Thyroid gland (tissue), 4 donors: ENCODE measurements around the gene PTGR3. TPM values are rescaled to one million over a fixed set of nuclear protein-coding genes. Genes with fewer than 3 reads are reported as not detected.

Experiments
- DNase-seq, 2 donors: peaks; one replicate each; pipeline ENCODE4 v3.0.0-alpha.2; 2019
- H3K27ac ChIP-seq, 3 donors: fragments of 200-600 bp; sonication (generic); 1 replicate in 2 of 3; 2 replicates in 1 of 3; pipeline ENCODE4 v1.5.1; 2016 to 2019; ENCODE audit warnings: mild to moderate bottlenecking in 1 of 3, moderate library complexity in 1 of 3
- H3K27me3 ChIP-seq: fragments of 200-600 bp; sonication (generic); one replicate; pipeline ENCODE4 v1.5.1; 2019
- H3K36me3 ChIP-seq, 2 donors: fragments of 200-600 bp; sonication (generic); one replicate each; pipeline ENCODE4 v1.5.1; 2016 to 2019
- H3K4me1 ChIP-seq, 2 donors: fragments of 200-600 bp; sonication (generic); one replicate each; pipeline ENCODE4 v1.5.1; 2017 to 2019
- H3K4me3 ChIP-seq, 3 donors: fragments of 200-600 bp; sonication (generic); replicated peaks in 1 of 3; 1 replicate in 2 of 3; 2 replicates in 1 of 3; pipeline ENCODE4 v1.5.1; 2016; ENCODE audit warnings: mild to moderate bottlenecking in 1 of 3
- H3K9me3 ChIP-seq: fragments of 200-600 bp; sonication (generic); one replicate; pipeline ENCODE4 v1.5.1; 2017
- CTCF ChIP-seq, 6 experiments: fragments of 200-600 bp in 3 of 6; fragments of 450-650 bp in 3 of 6; sonication (generic) in 3 of 6; IDR thresholded peaks; one replicate each; pipeline ENCODE4 v1.5.1; 2016 to 2019; ENCODE audit warnings: antibody characterized with exemption in 6 of 6, mild to moderate bottlenecking in 2 of 6, inconsistent platforms in 1 of 6, moderate library complexity in 1 of 6
- POLR2A ChIP-seq, 2 donors: fragments of 450-650 bp; IDR thresholded peaks; one replicate each; pipeline ENCODE4 v1.6.1; 2017; ENCODE audit warnings: antibody characterized with exemption in 2 of 2, mild to moderate bottlenecking in 2 of 2, moderate library complexity in 1 of 2
- WGBS, 2 donors: methylation state at CpG; one replicate each; pipeline ENCODE4 v1.1.5; 2017; 5-methylcytosine and 5-hydroxymethylcytosine counted together
- intact Hi-C: fragments of 100-400 bp; cut with DNase I; formaldehyde crosslinking; loops from one replicate; pipeline ENCODE4 v1.15.1; 2023
- total RNA-seq, 4 donors: library from RNA; depleted of rRNA; stranded (reverse); fragments of >200 nt; gene quantifications; one replicate each; pipeline ENCODE4 v1.2.3, GENCODE V29; 2016

Gene PTGR3
- total RNA-seq, 4 donors from 2014 or later = 19.3 to 62.7 (median 36.9) TPM

DNA sequence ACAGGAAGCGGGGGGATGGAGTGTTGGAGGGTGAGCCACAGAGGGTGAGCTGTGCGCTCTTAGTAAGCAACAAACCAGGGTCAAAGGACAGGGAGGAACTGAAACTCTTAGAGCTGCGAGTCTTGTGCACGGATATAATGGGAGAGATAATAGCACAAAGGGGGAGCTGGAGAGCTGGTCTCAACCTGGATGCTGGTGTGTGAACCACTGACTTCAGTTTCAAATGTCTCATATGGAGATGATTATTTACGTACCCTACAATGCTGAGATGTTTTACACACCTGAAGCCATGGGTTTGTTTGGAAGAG lies 35.9 kb downstream of the PTGR3 start:
- Histone ChIP-seq H3K27me3 (no peaks in the 10 kb centered on the region), H3K4me1 (no peaks in the 10 kb centered on the region), H3K9me3 (no peaks in the 10 kb centered on the region), H3K36me3 (no peaks in the 10 kb centered on the region), H3K27ac (no peak overlapping the region), H3K4me3 (no peak overlapping the region)
- intact Hi-C loops = no loop called here
- 69 to 72% methylated on average over 5 of the region's 5 CpGs for WGBS, 2 donors
- no peak for DNase-seq
- TF ChIP-seq POLR2A (IDR thresholded peaks at IDR 0.05) = no peak
- TF ChIP-seq CTCF (IDR thresholded peaks at IDR 0.05) = no peak

DNA sequence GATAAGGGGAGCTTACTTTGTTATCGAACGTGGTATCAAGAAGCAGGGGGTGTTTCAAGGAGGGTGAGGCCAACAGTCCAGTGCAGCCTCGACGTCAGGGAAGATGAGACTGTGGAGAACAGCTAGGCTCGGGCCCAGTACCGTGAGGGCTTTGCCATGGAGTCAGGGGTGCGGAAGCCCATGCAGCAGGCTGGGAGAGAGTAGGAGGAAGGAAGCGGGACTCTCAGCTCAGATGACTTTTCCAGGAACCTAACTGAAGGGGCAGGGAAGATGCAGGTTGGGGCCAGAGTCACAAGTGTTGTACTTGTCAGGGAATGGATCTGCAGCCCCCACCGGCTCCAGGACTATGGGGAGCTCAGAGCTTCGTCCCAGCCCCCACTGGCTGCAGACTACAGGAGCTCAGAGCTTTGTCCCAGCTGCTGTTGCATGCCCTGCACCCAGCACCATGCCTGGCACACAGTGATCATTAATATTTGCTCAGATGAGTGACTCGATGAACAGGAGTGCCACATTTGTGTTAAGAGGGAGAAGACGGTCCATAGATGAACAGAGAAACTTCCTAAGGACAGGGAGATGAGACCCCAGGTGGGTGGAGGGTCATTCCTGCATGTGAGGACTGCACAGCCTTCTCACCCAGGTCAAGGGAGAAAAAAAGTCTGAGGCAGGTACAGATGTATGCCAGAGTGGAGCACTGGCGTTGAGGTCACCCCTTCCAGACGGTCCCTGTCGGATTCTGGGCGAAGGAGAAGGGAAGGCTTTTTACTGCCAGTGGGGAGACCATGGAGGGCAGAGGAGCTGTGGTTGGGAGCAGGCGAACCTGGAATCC lies 36.4 kb downstream of the PTGR3 start:
- 87 to 88% methylated on average over 17 of the region's 17 CpGs for WGBS, 2 donors
- H3K9me3 ChIP-seq = no peaks in the 10 kb centered on the region

DNA sequence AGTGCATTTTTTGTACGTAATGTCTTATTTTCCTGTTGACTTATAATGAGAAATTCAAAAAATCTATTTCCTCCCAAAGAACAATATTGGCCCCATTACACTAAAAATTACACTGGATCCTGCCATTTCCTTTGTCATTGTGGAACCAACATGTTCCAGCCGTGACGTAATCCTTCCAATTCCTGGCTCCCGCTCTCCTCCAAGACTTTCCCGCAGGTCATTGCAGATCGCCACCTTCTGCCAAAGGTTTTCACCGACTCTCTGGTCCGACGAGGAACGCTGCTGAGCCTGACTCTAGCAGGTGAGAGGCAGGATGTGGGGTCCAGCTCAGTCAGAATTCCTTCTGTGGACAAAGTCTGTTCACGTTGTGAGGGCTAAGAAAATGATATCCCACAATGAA lies 38.0 kb downstream of the PTGR3 start:
- TF ChIP-seq POLR2A (IDR thresholded peaks at IDR 0.05) (no peak), CTCF (IDR thresholded peaks at IDR 0.05) (no peak)
- no peak for DNase-seq
- Histone ChIP-seq H3K4me1 (peaks cover 0 to 5% of the 10 kb centered on the region in 2 donors), H3K4me3 (no peak overlapping the region), H3K27me3 (no peaks in the 10 kb centered on the region), H3K36me3 (no peaks in the 10 kb centered on the region), H3K9me3 (no peaks in the 10 kb centered on the region), H3K27ac (no peak overlapping the region)
- intact Hi-C loops = no loop called here
- WGBS, 2 donors = 81 to 92% methylated on average over 11 of the region's 11 CpGs

More for the DNA sequence above, 36.4 kb downstream of the PTGR3 start:
- DNase-seq = no peak
- no peak overlapping the region for H3K27ac ChIP-seq
- H3K4me3 ChIP-seq = no peak overlapping the region
- TF ChIP-seq CTCF (IDR thresholded peaks at IDR 0.05) = no peak
- TF ChIP-seq POLR2A (IDR thresholded peaks at IDR 0.05) = no peak
- peaks cover 0 to 2% of the 10 kb centered on the region in 2 donors for H3K4me1 ChIP-seq
- intact Hi-C loops = no loop called here
- no peaks in the 10 kb centered on the region for H3K36me3 ChIP-seq
- H3K27me3 ChIP-seq = no peaks in the 10 kb centered on the region

DNA sequence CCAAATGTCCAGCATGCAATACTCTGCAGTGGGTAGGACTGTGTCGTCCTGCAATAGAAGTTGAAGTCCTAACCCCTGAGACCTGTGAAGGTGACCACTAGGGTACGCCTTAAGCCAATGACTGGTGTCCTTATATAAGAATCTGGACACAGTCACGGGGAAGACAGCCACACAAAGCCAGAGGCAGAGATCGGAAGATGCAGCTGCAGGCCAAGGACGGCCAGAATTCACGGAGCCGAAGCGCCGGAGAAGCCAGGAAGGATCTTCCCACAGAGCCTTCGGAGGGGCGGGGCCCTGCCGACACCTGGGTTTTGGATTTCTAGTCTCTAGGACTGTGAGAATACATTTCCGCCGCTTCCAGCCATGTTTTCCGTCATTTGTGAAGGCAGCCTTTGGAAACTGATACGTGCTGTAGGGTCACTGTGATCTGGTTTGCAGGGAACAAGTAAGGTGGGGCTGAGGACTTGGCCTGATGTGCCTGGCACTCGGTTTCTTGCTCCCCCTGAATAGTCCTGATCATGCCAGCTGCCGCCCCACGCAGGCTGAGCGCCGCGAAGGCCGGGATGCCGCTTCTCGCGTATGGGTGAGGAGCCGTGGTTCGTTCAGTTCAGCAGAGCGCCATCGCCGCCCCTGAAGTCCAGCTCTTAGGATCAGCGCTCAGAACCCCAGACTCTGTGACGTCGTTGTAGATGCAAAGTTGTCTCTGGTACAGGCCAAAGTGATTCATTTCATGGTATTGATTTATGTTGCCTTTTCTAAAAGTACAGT lies 38.7 kb downstream of the PTGR3 start:
- H3K4me3 ChIP-seq = no peak overlapping the region
- no peak overlapping the region for H3K27ac ChIP-seq
- no peak for DNase-seq
- no peaks in the 10 kb centered on the region for H3K27me3 ChIP-seq
- H3K9me3 ChIP-seq = no peaks in the 10 kb centered on the region
- 93 to 95% methylated on average over 34 of the region's 34 CpGs for WGBS, 2 donors
- intact Hi-C loops = no loop called here
- no peaks in the 10 kb centered on the region for H3K36me3 ChIP-seq
- peaks cover 0 to 5% of the 10 kb centered on the region in 2 donors for H3K4me1 ChIP-seq
- TF ChIP-seq POLR2A (IDR thresholded peaks at IDR 0.05) = no peak
- TF ChIP-seq CTCF (IDR thresholded peaks at IDR 0.05) = no peak

- Histone ChIP-seq H3K9me3 (no peaks in the 10 kb centered on the region), H3K27me3 (no peaks in the 10 kb centered on the region), H3K27ac (no peak overlapping the region), H3K4me1 (peaks cover 0 to 5% of the 10 kb centered on the region in 2 donors), H3K36me3 (no peaks in the 10 kb centered on the region), H3K4me3 (no peak overlapping the region)
- no peak for DNase-seq
- WGBS, 2 donors = 87 to 92% methylated on average over 9 of the region's 9 CpGs
- intact Hi-C loops = no loop called here
- TF ChIP-seq CTCF (IDR thresholded peaks at IDR 0.05) = no peak
- no peak for TF ChIP-seq POLR2A (IDR thresholded peaks at IDR 0.05)
Observed at GRCh38 chr18:75169411-75169810, 39.5 kb downstream of the PTGR3 start.
